Posterior vena cava (tissue), 2 donors: ENCODE measurements around the gene VPS26B. TPM values are rescaled to one million over a fixed set of nuclear protein-coding genes. Genes with fewer than 3 reads are reported as not detected.
"Not testable (repeated sequence)": the region's sequence is repeated elsewhere in the genome, so short reads cannot be mapped to it uniquely, and the experiment has no call there.

ENCODE experiments used
- DNase-seq: peaks from one replicate; pipeline ENCODE4 v3.0.0-alpha.2; 2020; ENCODE audit warnings: low spot score
- intact Hi-C, 2 donors: fragments of 100-400 bp; cut with DNase I; formaldehyde crosslinking; loops; one replicate each; pipeline versions ENCODE4 v1.14.1 to v1.14.2; 2022 to 2023
- total RNA-seq, 2 donors: library from RNA; stranded (reverse); fragmentation: NEBNext Ultra II Directional; extraction: Animal tissue kit (Norgen Biotek cat#: 25700); gene quantifications; one replicate each; pipeline ENCODE4 v1.2.1, GENCODE V29; 2021
- donor health status: DM: yes; HTN: yes; CAD: no.
- donor health status: DM: yes; HTN: yes; CAD: no.

The VPS26B gene
- total RNA-seq, 2 donors from 2014 or later = 30.7 to 34.1 TPM

DNA sequence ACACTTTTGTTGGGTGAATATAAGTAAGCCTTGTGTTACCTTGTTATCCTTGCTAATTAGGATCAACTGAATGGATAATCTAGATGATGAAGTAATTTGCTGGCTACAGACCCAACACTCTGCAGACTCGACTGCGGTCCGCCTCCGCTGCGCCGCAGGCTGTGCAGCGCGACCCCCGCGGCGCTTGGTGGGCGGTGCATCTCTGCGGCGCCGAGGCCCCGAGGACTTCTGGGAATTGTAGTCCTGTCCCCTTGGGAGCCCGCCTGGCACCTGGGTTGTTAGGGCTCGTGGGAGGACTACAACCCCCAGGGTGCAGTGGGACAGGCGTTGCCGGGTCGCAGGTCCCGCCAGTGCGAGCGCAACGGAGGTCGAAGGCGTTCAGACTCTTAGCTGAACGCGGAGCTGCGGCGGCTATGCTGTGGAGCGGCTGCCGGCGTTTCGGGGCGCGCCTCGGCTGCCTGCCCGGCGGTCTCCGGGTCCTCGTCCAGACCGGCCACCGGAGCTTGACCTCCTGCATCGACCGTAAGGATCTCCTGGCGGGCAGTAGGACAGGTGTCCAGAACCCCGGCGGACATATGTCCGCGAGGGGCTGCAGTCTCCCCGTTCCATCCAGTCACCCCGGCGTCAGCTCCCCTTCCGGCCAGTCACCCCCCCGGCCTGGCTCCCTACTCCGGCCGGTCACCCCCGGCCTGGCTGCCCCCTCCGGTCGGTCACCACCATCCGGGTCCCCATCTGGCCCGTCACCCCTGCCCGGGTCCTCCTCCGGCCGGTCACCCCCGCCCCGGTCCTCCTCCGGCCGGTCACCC is 28.9 kb downstream of the VPS26B start, which contains the start of the genes ACAD8 and THYN1:
TSS of gene ACAD8 (plus strand) at position 381 of the 806 bp plus-strand sequence. CDS start at position 414, 33 bp downstream.
TSS of gene THYN1 (minus strand) at position 165 of the 806 bp plus-strand sequence. CDS start 470 bp downstream, outside the sequence.
- intact Hi-C loops = no loop called here
- DNase-seq = peak; percentile 99

DNA sequence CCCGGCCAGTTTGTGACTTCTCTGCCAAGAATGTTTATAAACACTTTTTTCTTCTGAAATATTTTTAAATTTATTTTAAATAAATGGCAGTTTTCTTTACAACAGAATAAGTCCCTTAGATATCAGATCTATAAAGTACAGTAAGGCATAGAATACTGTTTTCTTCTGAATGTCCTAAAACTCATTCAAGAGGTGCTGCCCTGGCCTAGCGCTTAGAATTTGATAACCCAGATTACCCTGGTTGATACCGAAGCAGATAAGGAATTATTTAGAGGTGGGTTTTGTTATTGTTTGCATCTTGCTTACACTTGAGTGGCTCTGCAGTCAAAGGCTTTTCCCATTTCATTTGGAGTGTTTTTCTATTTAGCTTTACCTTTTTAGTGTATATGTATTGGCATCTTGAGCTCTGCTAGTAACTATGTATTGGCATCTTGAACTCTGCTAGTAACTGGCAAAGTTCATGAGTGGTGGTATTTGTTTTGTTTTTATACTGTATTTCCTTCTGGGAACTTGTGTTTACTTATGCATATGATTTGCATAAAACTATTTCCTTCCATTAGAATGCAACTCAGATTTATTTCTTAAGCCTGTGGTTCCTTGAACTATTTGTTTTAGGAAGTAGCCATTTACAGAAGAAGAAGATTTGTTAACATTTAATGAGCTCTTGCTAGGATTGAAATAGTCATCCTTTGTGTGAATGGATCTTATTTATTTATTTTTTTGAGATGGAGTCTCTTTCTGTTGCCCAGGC is 30.1 kb downstream of the VPS26B start:
- intact Hi-C loops = no loop called here
- no peak for DNase-seq

DNA sequence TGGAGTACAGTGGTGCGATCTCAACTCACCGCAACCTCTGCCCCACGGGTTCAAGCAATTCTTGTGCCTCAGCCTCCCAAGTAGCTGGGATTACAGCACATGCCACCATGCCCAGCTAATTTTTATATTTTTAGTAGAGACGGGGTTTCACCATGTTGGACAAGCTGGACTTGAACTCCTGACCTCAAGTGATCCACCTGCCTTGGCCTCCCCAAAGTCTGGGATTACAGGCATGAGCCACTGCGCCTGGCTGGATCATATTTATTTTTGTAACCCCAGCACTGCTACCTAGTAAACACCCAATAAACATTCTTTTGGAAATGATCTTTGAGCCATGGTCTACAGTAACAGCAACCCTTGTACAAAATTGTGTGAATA is 30.7 kb downstream of the VPS26B start:
- DNase-seq, intact Hi-C loops: not testable (repeated sequence)

DNA sequence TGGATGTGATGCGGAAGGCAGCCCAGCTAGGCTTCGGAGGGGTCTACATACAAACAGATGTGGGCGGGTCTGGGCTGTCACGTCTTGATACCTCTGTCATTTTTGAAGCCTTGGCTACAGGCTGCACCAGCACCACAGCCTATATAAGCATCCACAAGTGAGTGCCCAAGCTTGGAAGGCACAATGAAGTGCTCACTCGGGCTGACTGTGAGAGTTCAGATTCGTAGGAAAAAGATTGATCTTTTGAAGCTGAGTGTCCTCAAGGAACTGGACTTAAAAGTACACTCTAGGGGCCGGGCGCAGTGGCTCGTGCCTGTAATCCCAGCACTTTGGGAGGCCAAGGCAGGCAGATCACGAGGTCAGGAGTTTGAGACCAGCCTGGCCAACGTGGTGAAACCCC is 32.6 kb downstream of the VPS26B start:
- intact Hi-C loops = no loop called here
- DNase-seq = no peak

DNA sequence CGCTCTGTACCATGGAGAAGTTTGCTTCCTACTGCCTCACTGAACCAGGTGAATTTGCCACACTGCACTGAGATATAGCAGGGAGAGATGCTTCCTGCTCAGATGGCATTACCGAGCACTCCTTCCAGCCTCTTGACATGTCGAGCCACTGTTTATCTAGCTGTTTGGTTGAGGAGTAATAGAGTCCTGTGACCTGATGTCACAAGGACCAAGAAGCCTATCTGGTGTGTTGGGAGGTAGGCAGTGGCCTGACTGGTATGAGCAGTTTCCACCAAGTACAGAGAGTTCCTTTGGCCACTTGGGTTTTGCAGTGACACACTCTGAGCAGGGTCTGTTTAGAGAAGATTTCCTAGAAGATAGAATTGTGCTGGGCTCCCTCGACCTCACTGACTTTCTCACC is 34.1 kb downstream of the VPS26B start:
- no peak for DNase-seq
- intact Hi-C loops = no loop called here

DNA sequence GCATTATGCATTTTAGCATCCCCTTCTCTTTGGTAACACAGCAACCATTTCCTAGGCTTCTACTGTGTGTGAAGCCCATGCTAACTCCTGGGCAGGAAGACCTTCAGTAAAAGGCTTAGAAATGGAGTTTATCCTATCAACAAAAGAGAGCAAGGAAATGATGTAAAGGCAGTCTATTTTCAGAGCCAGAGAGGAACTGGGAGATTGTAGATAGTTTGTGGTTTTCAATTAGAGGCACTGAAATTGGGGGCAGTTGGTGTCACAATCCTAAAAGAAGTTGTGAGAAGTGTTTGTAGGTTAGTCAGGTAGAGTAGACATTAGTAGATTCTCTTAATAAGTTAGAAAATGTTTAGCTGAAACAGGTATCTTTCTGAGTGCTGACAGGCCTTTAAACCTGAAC is 36.0 kb downstream of the VPS26B start:
- no peak for DNase-seq
- intact Hi-C loops = no loop called here

DNA sequence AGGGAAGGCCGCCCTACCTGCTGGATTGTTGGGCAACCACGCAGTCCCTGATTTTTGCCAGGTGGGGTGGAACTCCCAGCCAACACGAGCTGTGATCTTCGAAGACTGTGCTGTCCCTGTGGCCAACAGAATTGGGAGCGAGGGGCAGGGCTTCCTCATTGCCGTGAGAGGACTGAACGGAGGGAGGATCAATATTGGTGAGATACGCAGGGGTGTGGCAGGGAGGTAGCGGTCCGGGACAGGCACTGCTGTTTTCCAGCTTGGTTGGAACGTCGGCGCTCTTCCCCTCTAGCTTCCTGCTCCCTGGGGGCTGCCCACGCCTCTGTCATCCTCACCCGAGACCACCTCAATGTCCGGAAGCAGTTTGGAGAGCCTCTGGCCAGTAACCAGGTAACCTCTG is 36.5 kb downstream of the VPS26B start:
- intact Hi-C loops = no loop called here
- no peak for DNase-seq

DNA sequence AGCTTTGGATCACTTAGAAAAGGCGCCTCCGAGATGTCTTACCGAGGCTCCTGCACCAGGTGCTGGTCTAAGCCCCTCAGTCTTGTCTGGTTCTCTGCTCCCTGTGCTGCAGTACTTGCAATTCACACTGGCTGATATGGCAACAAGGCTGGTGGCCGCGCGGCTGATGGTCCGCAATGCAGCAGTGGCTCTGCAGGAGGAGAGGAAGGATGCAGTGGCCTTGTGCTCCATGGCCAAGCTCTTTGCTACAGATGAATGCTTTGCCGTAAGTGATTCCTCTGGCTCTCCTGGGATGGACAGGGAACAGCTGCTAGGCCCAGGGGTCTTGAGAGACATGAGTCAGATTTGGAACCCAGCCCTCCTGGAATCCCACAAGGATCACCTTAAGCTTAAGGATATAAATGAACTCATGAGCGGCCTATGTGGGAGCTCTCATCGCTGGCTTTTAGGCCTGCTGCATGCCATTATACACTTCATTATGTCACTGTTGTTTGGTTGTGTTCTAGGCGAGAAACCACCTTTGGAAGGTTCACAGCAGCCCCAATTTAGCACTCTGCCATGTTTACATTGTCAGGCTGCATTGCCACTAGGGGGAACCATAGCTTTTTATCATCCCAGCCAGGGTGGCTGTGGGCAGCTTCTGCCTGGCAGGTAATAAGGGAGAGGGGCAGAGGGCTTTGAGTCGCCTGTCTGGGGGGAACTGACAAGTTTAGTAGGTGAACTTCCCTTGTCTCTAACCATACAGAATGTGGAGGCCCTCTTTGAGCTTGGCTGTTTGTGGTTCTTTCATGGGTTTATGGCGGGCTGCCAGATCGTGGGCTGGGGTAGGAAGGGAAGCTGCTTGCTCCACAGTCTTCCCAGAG is 37.4 kb downstream of the VPS26B start:
- intact Hi-C loops = no loop called here
- DNase-seq = no peak

DNA sequence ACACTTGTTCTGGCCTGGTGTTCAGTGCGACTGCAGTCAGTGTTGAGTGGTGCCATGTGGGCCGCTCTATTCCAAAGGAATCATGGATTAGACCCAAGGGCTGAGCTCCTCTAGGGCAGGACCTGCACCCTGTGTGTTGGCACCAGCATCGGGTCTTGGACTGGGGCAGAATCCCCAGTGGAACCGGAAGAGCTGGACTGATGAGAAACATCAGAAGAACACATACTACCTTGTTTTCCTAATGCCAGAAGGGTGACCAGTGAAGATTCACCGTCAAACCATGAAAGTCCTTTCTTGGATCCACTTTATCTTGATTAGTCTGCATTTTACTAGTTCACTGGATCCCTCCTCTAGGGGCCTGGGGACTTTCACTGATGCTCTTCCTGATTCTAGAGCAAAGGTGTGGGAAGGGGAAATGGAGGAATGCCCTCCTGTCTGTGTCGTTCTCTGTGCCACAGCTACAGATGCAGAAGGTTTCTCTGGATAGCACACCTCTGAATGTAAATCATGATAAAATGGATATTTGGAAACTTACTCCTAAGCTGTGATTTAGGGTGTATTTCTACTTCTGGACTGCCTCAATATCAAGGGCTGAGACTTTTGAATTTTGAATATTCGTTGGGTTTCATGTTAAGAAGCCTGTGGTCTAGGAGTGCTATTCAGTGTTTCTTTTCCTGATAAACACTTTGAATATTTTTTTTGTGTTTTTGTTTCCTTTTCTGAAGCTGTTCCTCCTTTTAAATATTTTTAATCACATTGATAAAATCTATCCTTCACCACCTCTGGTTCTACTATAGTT is 40.7 kb downstream of the VPS26B start:
- DNase-seq = no peak
- intact Hi-C loops = no loop called here

DNA sequence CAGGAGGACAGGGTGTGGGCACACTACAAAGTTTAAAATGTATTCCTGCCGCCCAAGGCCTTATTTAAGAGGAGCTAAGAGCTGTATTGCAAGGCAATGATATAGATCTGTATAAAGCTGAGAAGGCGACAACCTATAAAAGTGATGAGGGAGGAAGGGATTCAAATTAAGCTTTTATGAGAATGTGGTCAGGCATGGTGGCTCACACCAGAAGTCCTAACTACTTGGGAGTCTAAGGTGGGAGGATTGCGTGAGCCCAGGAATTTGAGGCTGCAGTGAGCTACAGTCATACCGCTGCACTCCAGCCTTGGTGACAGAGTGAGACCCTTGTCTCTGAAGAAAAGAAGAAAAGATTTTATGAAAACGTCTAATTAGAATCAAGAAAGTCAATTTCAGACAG is 42.0 kb downstream of the VPS26B start:
- intact Hi-C loops = no loop called here
- DNase-seq = no peak

DNA sequence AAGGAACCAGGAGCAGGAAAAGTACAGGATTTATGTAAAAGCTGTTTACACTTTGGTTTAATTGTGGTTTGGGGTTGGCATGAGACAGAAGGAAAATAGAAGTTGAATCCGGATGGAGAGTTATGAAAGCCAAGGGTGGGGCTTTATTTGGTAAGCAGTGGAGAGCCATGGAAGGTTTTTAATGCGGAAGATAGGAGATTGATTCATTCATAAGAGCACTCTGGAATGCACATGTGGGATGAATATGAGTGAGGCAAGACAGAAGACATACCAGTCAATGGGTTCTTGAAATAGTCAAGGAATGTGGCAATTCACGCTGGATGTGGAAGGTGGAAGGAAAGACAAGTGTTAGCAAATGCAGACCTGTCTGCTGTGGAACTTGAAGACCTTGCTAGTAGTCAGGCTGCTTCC is 42.4 kb downstream of the VPS26B start:
- intact Hi-C loops = no loop called here

DNA sequence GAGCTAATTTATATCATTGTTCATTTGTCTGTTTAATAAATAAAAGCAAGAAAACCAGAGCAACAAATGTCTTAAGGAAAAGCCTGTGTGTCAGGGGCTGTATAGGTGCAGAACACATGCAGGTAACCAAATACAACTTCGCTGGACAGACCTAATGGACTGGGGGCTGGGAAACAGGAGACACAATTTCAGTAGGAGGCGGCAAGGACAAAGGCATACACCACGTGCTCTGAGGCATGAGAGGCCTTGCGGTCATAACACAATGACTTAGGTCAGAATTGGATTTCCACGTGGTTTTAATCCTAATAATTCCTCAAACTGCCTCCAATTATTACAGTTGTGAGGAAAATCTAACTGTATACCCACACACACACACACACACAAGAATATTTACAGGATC is 43.0 kb downstream of the VPS26B start:
- intact Hi-C loops = no loop called here
- no peak for DNase-seq

More for the DNA sequence above, 42.4 kb downstream of the VPS26B start:
- DNase-seq = no peak

DNA sequence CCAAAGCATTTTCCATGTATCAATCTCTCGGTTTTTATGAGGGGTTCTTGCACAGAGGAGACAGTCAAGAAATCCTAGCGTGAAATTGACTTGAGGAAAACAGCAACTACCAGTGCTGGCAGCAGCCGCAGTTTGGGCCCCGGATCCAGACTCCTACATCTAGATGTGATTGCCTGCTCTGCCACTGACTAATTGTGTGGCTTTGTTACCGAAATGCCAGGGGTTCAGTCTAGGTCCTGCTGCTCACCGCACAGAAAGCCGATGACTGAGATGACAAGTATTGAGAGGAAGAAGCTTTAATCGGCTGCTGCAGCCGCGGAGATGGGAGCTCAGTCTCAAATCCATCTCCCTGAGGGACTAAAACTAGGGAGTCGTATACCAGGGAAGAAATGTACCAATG is 43.5 kb downstream of the VPS26B start:
- intact Hi-C loops = no loop called here
- DNase-seq = no peak

DNA sequence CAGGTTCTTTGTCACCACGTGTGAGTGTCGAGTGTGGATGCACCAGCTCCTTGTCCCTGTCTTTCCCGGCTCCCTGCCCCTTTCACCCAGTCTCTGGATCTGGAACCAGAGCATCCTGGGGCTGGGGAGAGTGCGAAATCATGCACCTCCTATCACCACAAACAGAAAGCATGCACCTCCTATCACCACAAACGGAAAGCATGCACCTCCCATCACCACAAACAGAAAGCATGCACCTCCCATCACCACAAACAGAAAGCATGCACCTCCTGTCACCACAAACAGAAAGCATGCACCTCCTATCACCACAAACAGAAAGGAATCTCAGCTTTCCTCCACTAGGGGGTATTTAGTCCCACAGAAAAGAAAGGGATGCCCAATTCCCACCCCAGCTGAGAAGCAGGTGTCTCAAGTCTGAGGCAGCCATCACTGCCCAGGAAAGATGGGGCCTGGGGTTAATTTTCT is 45.8 kb downstream of the VPS26B start:
- intact Hi-C loops = no loop called here
- DNase-seq = no peak

DNA sequence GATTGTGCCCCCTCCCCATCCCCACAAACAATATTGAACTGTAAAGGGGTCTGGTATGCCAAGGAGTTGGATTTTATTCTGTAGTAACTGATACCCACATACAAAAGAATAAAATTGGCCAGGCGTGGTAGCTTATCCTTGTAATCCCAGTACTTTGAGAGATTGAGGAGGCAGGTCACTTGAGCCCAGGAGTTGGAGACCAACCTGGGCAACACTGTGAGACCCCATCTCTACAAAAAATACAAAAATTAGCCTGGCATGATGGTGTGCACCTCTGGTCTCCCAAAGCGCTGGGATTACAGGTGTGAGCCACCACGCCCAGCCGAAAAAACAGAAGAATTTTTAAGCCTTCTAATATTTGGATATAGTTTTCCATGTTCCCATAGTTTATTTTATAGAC is 47.5 kb downstream of the VPS26B start:
- intact Hi-C loops = no loop called here
- DNase-seq = no peak

DNA sequence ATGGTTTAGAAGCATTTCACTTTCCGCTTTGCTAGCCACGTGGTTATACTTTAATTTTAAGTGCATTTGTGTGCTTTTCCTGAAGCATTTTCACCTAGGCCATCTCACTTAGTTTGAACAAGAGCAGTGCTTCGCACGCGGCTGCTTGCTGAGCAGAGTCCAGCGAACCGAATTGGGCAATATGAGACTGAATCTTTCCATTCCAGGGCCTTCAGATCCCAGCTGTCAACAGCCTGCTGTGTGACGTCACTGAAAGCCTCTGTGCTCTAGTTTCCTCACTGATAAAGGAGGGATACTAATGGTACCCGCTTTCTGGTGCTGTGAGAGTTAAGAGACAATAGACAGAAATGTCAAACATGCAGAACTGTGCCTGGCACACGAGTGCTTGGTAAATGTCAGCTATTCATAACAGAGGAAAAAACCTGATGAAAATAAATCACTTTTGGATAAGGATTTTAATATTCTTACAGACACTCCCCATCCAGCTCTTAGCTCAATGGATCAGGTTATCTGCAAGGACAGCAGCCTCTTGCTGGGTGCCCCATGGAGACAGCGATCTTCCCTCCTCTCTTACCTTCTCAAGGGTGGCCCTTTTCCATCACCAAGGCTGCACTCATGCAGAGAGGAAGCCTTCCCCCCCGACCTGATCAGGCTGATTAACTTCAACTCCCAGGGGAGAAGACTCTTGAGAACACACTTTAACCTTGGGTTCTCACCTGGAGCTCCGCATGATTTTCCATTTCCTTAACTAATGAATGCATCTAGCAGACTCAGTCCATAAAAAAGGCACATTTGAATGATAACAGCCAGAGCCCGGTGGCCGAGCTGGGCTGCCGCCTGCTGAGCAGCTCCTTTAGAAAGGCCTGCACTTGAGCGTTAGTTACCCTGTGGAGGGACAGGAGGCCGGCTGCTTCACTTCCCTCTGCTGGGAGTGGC is 48.2 kb downstream of the VPS26B start:
- no peak for DNase-seq
- intact Hi-C loops = no loop called here

DNA sequence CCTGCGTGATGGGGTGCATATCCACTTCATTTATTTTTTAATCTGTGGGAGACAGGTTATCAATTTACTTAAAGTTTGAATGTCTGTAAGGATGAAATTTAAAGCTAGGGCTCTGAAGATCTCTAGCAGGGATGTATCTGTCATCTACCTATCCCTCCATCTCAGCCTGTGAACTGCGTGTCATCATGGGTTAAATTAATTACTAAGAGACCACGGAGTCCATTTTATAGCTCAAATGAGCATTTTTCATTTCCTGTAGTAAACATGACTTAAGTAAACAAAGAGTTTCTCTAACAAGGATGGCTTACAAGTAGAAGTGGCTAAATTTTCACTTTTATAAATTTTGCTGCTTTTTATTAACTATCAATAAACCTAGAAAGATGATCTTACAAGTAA is 48.8 kb downstream of the VPS26B start:
- intact Hi-C loops = no loop called here

DNA sequence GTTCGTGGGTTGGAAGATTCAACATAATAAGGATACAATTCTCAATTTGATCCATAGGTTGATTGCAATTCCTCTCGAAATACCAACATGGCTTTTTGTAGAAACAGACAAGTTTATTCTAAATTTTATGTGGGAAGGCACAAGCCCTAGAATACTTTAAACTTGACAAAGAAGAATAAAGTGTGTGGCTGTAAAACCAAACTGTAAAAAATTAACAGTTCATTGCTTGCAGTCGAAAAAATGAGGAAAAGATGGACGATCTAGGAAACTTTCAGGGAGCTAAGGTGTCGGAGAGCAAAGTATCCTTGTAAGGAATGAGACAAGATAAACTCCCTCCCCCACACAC is 50.7 kb downstream of the VPS26B start:
- DNase-seq = no peak
- intact Hi-C loops = no loop called here

More for the DNA sequence above, 48.8 kb downstream of the VPS26B start:
- no peak for DNase-seq
